ENCODE results near the gene DGKZ.

DGKZ gene

GRCh38 chr11:46343520-46343919, 3.7 kb upstream of the DGKZ start:
- in situ Hi-C loops (cut with MboI; ENCODE audit: low sequenced_read_pairs) = no loop called here

- in situ Hi-C loops (cut with MboI; ENCODE audit: low sequenced_read_pairs) = no loop called here
These were observed 2.1 kb upstream of the DGKZ start for GRCh38 chr11:46345131-46345597.

- in situ Hi-C loops (cut with MboI; ENCODE audit: low sequenced_read_pairs) = no loop called here
These were observed 1.3 kb upstream of the DGKZ start for GRCh38 chr11:46345881-46346484.

GRCh38 chr11:46347637-46348311, 511 bp downstream of the DGKZ start:
- in situ Hi-C loops (cut with MboI; ENCODE audit: low sequenced_read_pairs) = no loop called here

- in situ Hi-C loops (cut with MboI; ENCODE audit: low sequenced_read_pairs) = no loop called here
These were observed 1.5 kb downstream of the DGKZ start for GRCh38 chr11:46348566-46349401.

GRCh38 chr11:46350695-46351094, 3.4 kb downstream of the DGKZ start:
- in situ Hi-C loops (cut with MboI; ENCODE audit: low sequenced_read_pairs) = no loop called here

- in situ Hi-C loops (cut with MboI; ENCODE audit: low sequenced_read_pairs) = no loop called here
These were observed 3.9 kb downstream of the DGKZ start for GRCh38 chr11:46351148-46351547.

- in situ Hi-C loops (cut with MboI; ENCODE audit: low sequenced_read_pairs) = no loop called here
These were observed 4.3 kb downstream of the DGKZ start for GRCh38 chr11:46351606-46352005.

- in situ Hi-C loops (cut with MboI; ENCODE audit: low sequenced_read_pairs) = no loop called here
These were observed 5.0 kb downstream of the DGKZ start for GRCh38 chr11:46352063-46352841.

- in situ Hi-C loops (cut with MboI; ENCODE audit: low sequenced_read_pairs) = no loop called here
These were observed 6.4 kb downstream of the DGKZ start for GRCh38 chr11:46353698-46354097.

- in situ Hi-C loops (cut with MboI; ENCODE audit: low sequenced_read_pairs) = no loop called here
These were observed 9.7 kb downstream of the DGKZ start for GRCh38 chr11:46356924-46357482.

- in situ Hi-C loops (cut with MboI; ENCODE audit: low sequenced_read_pairs) = no loop called here
These were observed 10.2 kb downstream of the DGKZ start for GRCh38 chr11:46357483-46357936.

- in situ Hi-C loops (cut with MboI; ENCODE audit: low sequenced_read_pairs) = no loop called here
These were observed 12.7 kb downstream of the DGKZ start for GRCh38 chr11:46359953-46360352.

GRCh38 chr11:46360878-46361277, 13.6 kb downstream of the DGKZ start:
- in situ Hi-C loops (cut with MboI; ENCODE audit: low sequenced_read_pairs) = no loop called here

GRCh38 chr11:46361283-46362155, 14.3 kb downstream of the DGKZ start:
- in situ Hi-C loops (cut with MboI; ENCODE audit: low sequenced_read_pairs) = no loop called here

GRCh38 chr11:46362156-46363030, 15.1 kb downstream of the DGKZ start:
- in situ Hi-C loops (cut with MboI; ENCODE audit: low sequenced_read_pairs) = no loop called here

- in situ Hi-C loops (cut with MboI; ENCODE audit: low sequenced_read_pairs) = no loop called here
These were observed 15.8 kb downstream of the DGKZ start for GRCh38 chr11:46363031-46363407.

- in situ Hi-C loops (cut with MboI; ENCODE audit: low sequenced_read_pairs) = no loop called here
These were observed 16.3 kb downstream of the DGKZ start for GRCh38 chr11:46363455-46364005.
